ENCODE data around the gene POLR2I.

DNA sequence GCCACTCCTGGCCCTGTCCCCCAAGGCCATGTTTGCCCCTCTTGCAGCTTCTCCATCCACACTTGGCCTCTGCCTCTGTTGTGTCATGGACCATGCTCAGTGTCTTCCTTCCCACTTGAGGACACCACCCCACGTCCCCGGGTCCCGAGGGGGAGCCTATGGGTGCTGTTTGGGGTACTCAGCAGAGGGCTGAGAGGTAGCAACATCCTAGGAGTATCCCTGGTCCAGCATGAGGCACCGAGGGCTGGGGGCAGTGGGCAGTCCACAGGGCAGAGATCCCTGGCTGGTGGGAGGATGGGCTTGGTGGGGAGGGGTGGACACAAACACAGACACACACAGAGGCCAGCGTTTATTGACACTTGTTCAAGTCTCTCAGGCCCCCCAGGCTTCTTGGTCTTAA lies 35.9 kb upstream of the POLR2I start:
- TF ChIP-seq, protein P1, sequence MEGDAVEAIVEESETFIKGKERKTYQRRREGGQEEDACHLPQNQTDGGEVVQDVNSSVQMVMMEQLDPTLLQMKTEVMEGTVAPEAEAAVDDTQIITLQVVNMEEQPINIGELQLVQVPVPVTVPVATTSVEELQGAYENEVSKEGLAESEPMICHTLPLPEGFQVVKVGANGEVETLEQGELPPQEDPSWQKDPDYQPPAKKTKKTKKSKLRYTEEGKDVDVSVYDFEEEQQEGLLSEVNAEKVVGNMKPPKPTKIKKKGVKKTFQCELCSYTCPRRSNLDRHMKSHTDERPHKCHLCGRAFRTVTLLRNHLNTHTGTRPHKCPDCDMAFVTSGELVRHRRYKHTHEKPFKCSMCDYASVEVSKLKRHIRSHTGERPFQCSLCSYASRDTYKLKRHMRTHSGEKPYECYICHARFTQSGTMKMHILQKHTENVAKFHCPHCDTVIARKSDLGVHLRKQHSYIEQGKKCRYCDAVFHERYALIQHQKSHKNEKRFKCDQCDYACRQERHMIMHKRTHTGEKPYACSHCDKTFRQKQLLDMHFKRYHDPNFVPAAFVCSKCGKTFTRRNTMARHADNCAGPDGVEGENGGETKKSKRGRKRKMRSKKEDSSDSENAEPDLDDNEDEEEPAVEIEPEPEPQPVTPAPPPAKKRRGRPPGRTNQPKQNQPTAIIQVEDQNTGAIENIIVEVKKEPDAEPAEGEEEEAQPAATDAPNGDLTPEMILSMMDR (optimal IDR thresholded peaks at IDR 0.05 in 1 of 3, IDR thresholded peaks at IDR 0.05 in 1 of 3, conservative IDR thresholded peaks at IDR 0.05 in 1 of 3; ENCODE audit: extremely low read depth in 1 of 3, insufficient read depth in 2 of 3, low read length in 3 of 3): no peak
- TF ChIP-seq EZH2 (IDR thresholded peaks at IDR 0.05; ENCODE audit: low read length): no peak
